ENCODE results near the gene OR9K2. TPM values are rescaled to one million over a fixed set of nuclear protein-coding genes. Genes with fewer than 3 reads are reported as not detected.

Gene OR9K2, protein sequence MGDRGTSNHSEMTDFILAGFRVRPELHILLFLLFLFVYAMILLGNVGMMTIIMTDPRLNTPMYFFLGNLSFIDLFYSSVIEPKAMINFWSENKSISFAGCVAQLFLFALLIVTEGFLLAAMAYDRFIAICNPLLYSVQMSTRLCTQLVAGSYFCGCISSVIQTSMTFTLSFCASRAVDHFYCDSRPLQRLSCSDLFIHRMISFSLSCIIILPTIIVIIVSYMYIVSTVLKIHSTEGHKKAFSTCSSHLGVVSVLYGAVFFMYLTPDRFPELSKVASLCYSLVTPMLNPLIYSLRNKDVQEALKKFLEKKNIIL
- polyA plus RNA-seq: not detected in 2 replicates
- not detected in 2 replicates for polyA minus RNA-seq

DNA sequence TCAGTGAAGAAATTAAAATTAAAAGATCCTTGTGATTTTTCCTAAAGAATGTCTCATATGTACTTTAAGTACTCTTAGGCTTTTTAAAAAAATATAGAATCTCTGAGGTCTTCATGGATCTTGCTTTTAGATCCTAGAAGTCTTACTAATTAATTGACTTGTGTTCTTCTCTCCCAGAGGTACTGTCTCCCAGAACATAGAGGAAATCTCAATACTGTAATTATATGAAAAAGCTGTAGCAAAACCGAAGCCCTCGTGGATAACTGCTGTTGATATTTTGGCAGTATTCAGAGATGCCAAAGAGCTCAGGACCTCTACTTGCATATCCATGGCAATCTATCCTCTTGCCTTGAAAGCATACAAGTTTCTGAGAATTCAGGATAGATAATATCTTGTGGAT is at the start of gene OR9K2:
Gene OR9K2 (plus strand): TSS at position 301 of the 400 bp plus-strand sequence. CDS start 3,429 bp downstream, outside the sequence.
- TF ChIP-seq POLR2AphosphoS5 (IDR thresholded peaks at IDR 0.05) (no peak), EZH2 (IDR thresholded peaks at IDR 0.05; ENCODE audit: borderline replicate concordance, insufficient read depth, low read length, poor library complexity, severe bottlenecking) (no peak), RAD21 (conservative IDR thresholded peaks at IDR 0.05) (no peak), SMC3 (conservative IDR thresholded peaks at IDR 0.05; ENCODE audit: poor library complexity) (no peak), MXI1 (conservative IDR thresholded peaks at IDR 0.05; ENCODE audit: poor library complexity, severe bottlenecking) (no peak), TAF1 (IDR thresholded peaks at IDR 0.05; ENCODE audit: low read depth) (no peak), CTCF (IDR thresholded peaks at IDR 0.05; ENCODE audit: poor library complexity, severe bottlenecking) (no peak)
- Histone ChIP-seq H4K20me1 (ENCODE audit: insufficient read depth) (no peaks in the 10 kb centered on the region), H2AFZ (ENCODE audit: low read depth, low read length) (no peak within 1 kb of the TSS), H3K4me3 (ENCODE audit: low read length) (no peak within 1 kb of the TSS), H3K36me3 (ENCODE audit: insufficient read depth, low read length) (no peaks in the 10 kb centered on the region), H3K4me2 (ENCODE audit: low read length) (no peak within 1 kb of the TSS), H3K27ac (ENCODE audit: low read length) (no peak within 1 kb of the TSS), H3K9ac (ENCODE audit: low read length) (no peak within 1 kb of the TSS), H3F3A (ENCODE audit: insufficient read depth, low read length, poor library complexity, severe bottlenecking) (no peaks in the 10 kb centered on the region), H3K9me2 (ENCODE audit: insufficient read depth, low read length) (no peaks in the 10 kb centered on the region), H3K9me3 (ENCODE audit: low read length) (no peaks in the 10 kb centered on the region), H3K27me3 (ENCODE audit: insufficient read depth, low read depth, low read length) (no peaks in the 10 kb centered on the region), H3K79me2 (replicated peaks; ENCODE audit: insufficient read depth, low read length) (no peaks in the 10 kb centered on the region)

DNA sequence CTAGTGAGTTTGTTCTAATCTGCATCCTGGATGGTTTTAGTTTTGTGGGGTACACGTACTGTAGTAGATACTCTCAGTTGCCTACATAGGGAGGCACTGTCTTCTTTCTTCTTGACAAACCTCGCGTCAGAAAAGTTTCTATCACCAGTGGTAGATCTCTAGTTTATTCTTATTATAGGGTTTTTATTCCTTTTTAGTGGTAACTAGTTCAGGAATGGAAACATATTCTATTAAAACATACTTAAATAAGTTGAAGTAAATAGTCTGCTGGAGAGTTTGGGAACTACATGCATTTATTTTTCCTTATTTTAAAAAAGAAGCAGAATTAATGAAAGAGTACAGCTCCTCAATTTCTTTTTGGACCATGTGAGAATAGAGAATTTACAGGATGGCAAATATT is 33.6 kb upstream of the OR9K2 start:
- no peaks in the 10 kb centered on the region for H3K79me2 ChIP-seq (replicated peaks; ENCODE audit: insufficient read depth, low read length)
- no peaks in the 10 kb centered on the region for H4K20me1 ChIP-seq (ENCODE audit: insufficient read depth)
- H3K27me3 ChIP-seq (ENCODE audit: insufficient read depth, low read depth, low read length): no peaks in the 10 kb centered on the region
- no peaks in the 10 kb centered on the region for H3K9me2 ChIP-seq (ENCODE audit: insufficient read depth, low read length)
- H3K9me3 ChIP-seq (ENCODE audit: low read length): no peaks in the 10 kb centered on the region
- H3K27ac ChIP-seq (ENCODE audit: low read length): no peak overlapping the region
- no peaks in the 10 kb centered on the region for H3K36me3 ChIP-seq (ENCODE audit: insufficient read depth, low read length)
- no peak overlapping the region for H3K4me3 ChIP-seq (ENCODE audit: low read length)
- H2AFZ ChIP-seq (ENCODE audit: low read depth, low read length): no peak overlapping the region
- H3F3A ChIP-seq (ENCODE audit: insufficient read depth, low read length, poor library complexity, severe bottlenecking): no peaks in the 10 kb centered on the region
- TF ChIP-seq SMC3 (conservative IDR thresholded peaks at IDR 0.05; ENCODE audit: poor library complexity): no peak
- no peak for TF ChIP-seq POLR2AphosphoS5 (IDR thresholded peaks at IDR 0.05)
- TF ChIP-seq, protein P1, sequence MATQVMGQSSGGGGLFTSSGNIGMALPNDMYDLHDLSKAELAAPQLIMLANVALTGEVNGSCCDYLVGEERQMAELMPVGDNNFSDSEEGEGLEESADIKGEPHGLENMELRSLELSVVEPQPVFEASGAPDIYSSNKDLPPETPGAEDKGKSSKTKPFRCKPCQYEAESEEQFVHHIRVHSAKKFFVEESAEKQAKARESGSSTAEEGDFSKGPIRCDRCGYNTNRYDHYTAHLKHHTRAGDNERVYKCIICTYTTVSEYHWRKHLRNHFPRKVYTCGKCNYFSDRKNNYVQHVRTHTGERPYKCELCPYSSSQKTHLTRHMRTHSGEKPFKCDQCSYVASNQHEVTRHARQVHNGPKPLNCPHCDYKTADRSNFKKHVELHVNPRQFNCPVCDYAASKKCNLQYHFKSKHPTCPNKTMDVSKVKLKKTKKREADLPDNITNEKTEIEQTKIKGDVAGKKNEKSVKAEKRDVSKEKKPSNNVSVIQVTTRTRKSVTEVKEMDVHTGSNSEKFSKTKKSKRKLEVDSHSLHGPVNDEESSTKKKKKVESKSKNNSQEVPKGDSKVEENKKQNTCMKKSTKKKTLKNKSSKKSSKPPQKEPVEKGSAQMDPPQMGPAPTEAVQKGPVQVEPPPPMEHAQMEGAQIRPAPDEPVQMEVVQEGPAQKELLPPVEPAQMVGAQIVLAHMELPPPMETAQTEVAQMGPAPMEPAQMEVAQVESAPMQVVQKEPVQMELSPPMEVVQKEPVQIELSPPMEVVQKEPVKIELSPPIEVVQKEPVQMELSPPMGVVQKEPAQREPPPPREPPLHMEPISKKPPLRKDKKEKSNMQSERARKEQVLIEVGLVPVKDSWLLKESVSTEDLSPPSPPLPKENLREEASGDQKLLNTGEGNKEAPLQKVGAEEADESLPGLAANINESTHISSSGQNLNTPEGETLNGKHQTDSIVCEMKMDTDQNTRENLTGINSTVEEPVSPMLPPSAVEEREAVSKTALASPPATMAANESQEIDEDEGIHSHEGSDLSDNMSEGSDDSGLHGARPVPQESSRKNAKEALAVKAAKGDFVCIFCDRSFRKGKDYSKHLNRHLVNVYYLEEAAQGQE (IDR thresholded peaks at IDR 0.05; ENCODE audit: borderline replicate concordance): no peak
- no peak for TF ChIP-seq EZH2 (IDR thresholded peaks at IDR 0.05; ENCODE audit: borderline replicate concordance, insufficient read depth, low read length, poor library complexity, severe bottlenecking)
- TF ChIP-seq EP300 (conservative IDR thresholded peaks at IDR 0.05; ENCODE audit: poor library complexity, severe bottlenecking): no peak
- no peak for TF ChIP-seq MXI1 (conservative IDR thresholded peaks at IDR 0.05; ENCODE audit: poor library complexity, severe bottlenecking)
- TF ChIP-seq CTCF (IDR thresholded peaks at IDR 0.05; ENCODE audit: poor library complexity, severe bottlenecking): no peak
- no peak for TF ChIP-seq RAD21 (conservative IDR thresholded peaks at IDR 0.05)
- no peak for TF ChIP-seq TAF1 (IDR thresholded peaks at IDR 0.05; ENCODE audit: low read depth)
- H3K4me2 ChIP-seq (ENCODE audit: low read length): no peak overlapping the region
- no peak overlapping the region for H3K9ac ChIP-seq (ENCODE audit: low read length)

Measured in neural cell (in vitro differentiated cells).